ENCODE measurements around the gene SEPTIN1.
"Not testable (repeated sequence)": the region's sequence is repeated elsewhere in the genome, so short reads cannot be mapped to it uniquely, and the experiment has no call there.

The SEPTIN1 gene

GRCh38 chr16:30401768-30402425 is 19.5 kb upstream of the SEPTIN1 start:
- no peak for DNase-seq

- DNase-seq = no peak
These were observed 17.2 kb upstream of the SEPTIN1 start for GRCh38 chr16:30399435-30400186.

GRCh38 chr16:30398661-30399434 is 16.5 kb upstream of the SEPTIN1 start:
- no peak for DNase-seq

- DNase-seq = no peak
These were observed 15.7 kb upstream of the SEPTIN1 start for GRCh38 chr16:30397776-30398660.

GRCh38 chr16:30397056-30397455 is 14.7 kb upstream of the SEPTIN1 start:
- DNase-seq = no peak

- DNase-seq = not testable (repeated sequence)
These were observed 14.3 kb upstream of the SEPTIN1 start for GRCh38 chr16:30396627-30397026.

- DNase-seq = no peak
These were observed 13.7 kb upstream of the SEPTIN1 start for GRCh38 chr16:30395992-30396585.

- peak; percentile 88 for DNase-seq
These were observed 13.0 kb upstream of the SEPTIN1 start, which contains the start of gene ZNF48 for GRCh38 chr16:30395155-30395991. Gene ZNF48 (plus strand): TSS chr16:30395420. CDS start chr16:30395795, 375 bp downstream.

- DNase-seq = no peak
These were observed 12.3 kb upstream of the SEPTIN1 start for GRCh38 chr16:30394592-30395154.

GRCh38 chr16:30383521-30383920 is 1.2 kb upstream of the SEPTIN1 start:
- no peak for DNase-seq

- no peak for DNase-seq
These were observed 895 bp downstream of the SEPTIN1 start for GRCh38 chr16:30381291-30382041.

GRCh38 chr16:30380803-30381208 is 1.6 kb downstream of the SEPTIN1 start:
- no peak for DNase-seq

GRCh38 chr16:30380072-30380802 is 2.1 kb downstream of the SEPTIN1 start:
- no peak for DNase-seq

GRCh38 chr16:30379158-30379783 is 3.1 kb downstream of the SEPTIN1 start:
- DNase-seq = no peak

GRCh38 chr16:30378236-30379157 is 3.9 kb downstream of the SEPTIN1 start:
- peak; percentile 95 for DNase-seq

GRCh38 chr16:30377812-30378235 is 4.5 kb downstream of the SEPTIN1 start:
- peak; percentile 86 for DNase-seq

- no peak for DNase-seq
These were observed 5.1 kb downstream of the SEPTIN1 start for GRCh38 chr16:30377050-30377811.

All from NCI-H1092 (cell line).